Measurements from ENCODE around the gene CDC42EP3.

The CDC42EP3 gene

GRCh38 chr2:37618326-37618725 lies 53.1 kb downstream of the CDC42EP3 start:
- DNase-seq (ENCODE audit: low spot score): no peak

GRCh38 chr2:37617119-37617892 lies 54.1 kb downstream of the CDC42EP3 start:
- no peak for DNase-seq (ENCODE audit: low spot score)

GRCh38 chr2:37616677-37617005 lies 54.8 kb downstream of the CDC42EP3 start:
- DNase-seq (ENCODE audit: low spot score): no peak

- DNase-seq (ENCODE audit: low spot score): no peak
Observed at GRCh38 chr2:37615804-37616676, 55.4 kb downstream of the CDC42EP3 start.

GRCh38 chr2:37614061-37614738 lies 57.2 kb downstream of the CDC42EP3 start:
- DNase-seq (ENCODE audit: low spot score): no peak

GRCh38 chr2:37612382-37612781 lies 59.1 kb downstream of the CDC42EP3 start:
- DNase-seq (ENCODE audit: low spot score): no peak

GRCh38 chr2:37610638-37611289 lies 60.7 kb downstream of the CDC42EP3 start:
- DNase-seq (ENCODE audit: low spot score): no peak

GRCh38 chr2:37609782-37610181 lies 61.7 kb downstream of the CDC42EP3 start:
- no peak for DNase-seq (ENCODE audit: low spot score)

GRCh38 chr2:37604716-37605115 lies 66.7 kb downstream of the CDC42EP3 start:
- no peak for DNase-seq (ENCODE audit: low spot score)

GRCh38 chr2:37602702-37603101 lies 68.7 kb downstream of the CDC42EP3 start:
- DNase-seq (ENCODE audit: low spot score): no peak

- no peak for DNase-seq (ENCODE audit: low spot score)
Observed at GRCh38 chr2:37602040-37602439, 69.4 kb downstream of the CDC42EP3 start.

- no peak for DNase-seq (ENCODE audit: low spot score)
Observed at GRCh38 chr2:37601569-37601968, 69.9 kb downstream of the CDC42EP3 start.

- no peak for DNase-seq (ENCODE audit: low spot score)
Observed at GRCh38 chr2:37600735-37601134, 70.7 kb downstream of the CDC42EP3 start.

- no peak for DNase-seq (ENCODE audit: low spot score)
Observed at GRCh38 chr2:37599688-37600525, 71.5 kb downstream of the CDC42EP3 start.

GRCh38 chr2:37593694-37594093 lies 77.7 kb downstream of the CDC42EP3 start:
- no peak for DNase-seq (ENCODE audit: low spot score)

- DNase-seq (ENCODE audit: low spot score): no peak
Observed at GRCh38 chr2:37593024-37593423, 78.4 kb downstream of the CDC42EP3 start.
